LNCaP clone FGC (cell line): Measurements from ENCODE around the gene KIAA1217.

Source experiments
- DNase-seq: peaks from one replicate; pipeline ENCODE4 v3.0.0-alpha.2; 2011; ENCODE audit warnings: low read depth
- H3K4me3 ChIP-seq: 2 replicates; pipeline ENCODE4 v1.5.1; 2011; ENCODE audit warnings: mild to moderate bottlenecking, low read depth, low read length, control low read depth
- CTCF ChIP-seq: IDR thresholded peaks from 2 replicates; pipeline ENCODE4 v1.5.1; 2012; ENCODE audit warnings: mild to moderate bottlenecking; ENCODE audit not compliant: control insufficient read depth, insufficient read depth; ENCODE audit errors: extremely low read depth

KIAA1217 gene

GRCh38 chr10:24541239-24541753 is 332.4 kb downstream of the KIAA1217 start:
- no peak for DNase-seq
- no peak overlapping the region for H3K4me3 ChIP-seq
- no peak for TF ChIP-seq CTCF

DNA sequence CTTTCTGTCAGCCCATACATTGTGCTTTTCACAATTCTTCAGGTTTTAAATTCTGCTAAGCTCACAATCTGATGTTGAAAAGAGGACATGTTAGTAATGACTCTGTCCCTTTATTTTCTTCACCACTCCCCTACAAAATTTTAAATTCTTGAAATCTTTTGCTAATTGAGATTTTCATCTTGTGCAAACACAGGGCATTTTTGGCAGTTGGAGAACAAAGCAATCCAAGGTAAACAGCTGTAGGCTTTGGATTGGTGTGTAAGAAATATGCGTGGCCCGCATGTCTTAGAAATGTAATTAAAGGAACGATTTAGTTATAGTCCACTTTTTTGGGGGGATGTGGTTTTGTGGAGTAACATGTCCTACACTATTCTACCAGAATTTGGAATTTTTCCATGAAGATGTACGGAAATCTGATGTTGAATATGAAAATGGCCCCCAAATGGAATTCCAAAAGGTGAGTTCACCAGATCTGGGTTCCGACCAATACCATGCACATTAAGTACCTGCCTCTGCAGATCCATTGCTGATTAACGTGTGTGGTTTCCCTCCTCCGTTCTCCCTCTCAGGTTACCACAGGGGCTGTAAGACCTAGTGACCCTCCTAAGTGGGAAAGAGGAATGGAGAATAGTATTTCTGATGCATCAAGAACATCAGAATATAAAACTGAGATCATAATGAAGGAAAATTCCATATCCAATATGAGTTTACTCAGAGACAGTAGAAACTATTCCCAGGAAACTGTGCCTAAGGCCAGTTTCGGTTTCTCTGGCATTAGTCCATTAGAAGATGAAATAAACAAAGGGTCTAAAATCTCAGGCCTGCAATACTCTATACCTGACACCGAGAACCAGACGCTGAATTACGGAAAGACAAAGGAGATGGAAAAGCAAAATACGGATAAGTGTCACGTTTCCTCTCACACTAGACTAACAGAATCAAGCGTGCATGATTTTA is 333.7 kb downstream of the KIAA1217 start:
- DNase-seq = no peak
- no peak for TF ChIP-seq CTCF
- H3K4me3 ChIP-seq = no peak overlapping the region

- H3K4me3 ChIP-seq = no peak overlapping the region
- DNase-seq = no peak
Observed at GRCh38 chr10:24544776-24545175, 335.8 kb downstream of the KIAA1217 start.

DNA sequence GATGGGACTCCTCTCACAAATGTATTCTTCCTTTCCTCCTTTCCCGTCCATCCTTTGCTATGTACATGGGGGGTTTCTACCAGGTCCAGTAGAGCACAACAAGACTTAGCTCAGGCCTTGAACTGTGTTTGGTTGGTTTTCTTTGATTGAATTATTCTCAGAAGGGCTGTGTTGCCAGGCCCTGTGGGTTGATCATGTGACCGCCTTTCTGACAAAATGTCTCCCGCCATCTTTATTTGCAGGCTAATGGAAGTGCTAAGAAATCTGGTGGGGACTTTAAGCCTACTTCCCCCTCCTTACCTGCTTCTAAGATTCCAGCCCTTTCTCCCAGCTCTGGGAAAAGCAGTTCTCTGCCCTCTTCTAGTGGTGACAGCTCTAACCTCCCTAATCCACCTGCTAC is 336.6 kb downstream of the KIAA1217 start:
- TF ChIP-seq CTCF = no peak
- no peak for DNase-seq
- no peak overlapping the region for H3K4me3 ChIP-seq

More at GRCh38 chr10:24544776-24545175, 335.8 kb downstream of the KIAA1217 start:
- no peak for TF ChIP-seq CTCF

DNA sequence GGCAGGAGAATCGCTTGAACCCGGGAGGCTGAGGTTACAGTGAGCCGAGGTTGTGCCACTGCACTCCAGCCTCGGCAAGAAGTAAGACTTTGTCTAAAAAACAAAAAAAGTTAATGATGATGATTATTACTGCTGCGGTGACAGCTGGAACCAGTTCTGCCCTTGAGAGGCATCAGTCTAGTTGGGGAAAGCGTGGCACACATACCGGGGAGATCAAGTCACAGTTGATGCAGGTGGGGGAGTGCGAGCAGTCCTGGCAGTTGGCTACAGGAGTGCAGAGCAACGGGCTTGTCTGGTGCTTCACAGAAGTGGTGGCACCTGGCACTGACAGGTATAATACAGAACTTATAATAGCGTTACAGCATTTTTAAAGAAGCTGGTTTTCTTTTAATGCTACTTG is 341.7 kb downstream of the KIAA1217 start:
- DNase-seq = no peak
- no peak overlapping the region for H3K4me3 ChIP-seq

DNA sequence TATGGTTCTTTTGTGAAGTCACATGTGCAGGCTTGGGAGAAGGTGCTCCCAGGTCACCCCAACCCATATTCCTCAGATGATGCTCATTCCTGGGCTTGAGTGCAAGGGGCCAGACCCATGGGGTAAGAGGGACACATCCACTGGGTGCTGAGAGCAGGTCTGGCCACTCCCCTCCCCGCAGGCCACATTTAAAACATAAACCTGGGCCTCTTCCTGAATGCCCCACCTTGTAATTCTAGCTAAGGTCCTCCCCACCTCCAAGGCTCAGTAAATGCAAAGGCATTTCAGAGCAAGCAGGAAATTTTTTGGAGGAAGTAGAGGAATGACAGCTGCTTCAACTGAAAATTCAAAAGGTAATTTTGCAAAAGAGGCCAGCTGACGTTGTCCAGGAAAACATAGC is 342.2 kb downstream of the KIAA1217 start:
- no peak overlapping the region for H3K4me3 ChIP-seq
- no peak for DNase-seq
- TF ChIP-seq CTCF = no peak

More for the DNA sequence above, 341.7 kb downstream of the KIAA1217 start:
- TF ChIP-seq CTCF = no peak
